Bronchial epithelial cell (primary cell): Measurements from ENCODE around the gene TMEM17. TPM values are rescaled to one million over a fixed set of nuclear protein-coding genes. Genes with fewer than 3 reads are reported as not detected.
"Not testable (repeated sequence)": the region's sequence is repeated elsewhere in the genome, so short reads cannot be mapped to it uniquely, and the experiment has no call there.

ENCODE experiments used
- DNase-seq: peaks from one replicate; pipeline ENCODE4 v3.0.0-alpha.2; 2010; ENCODE audit warnings: low read depth
- FAIRE-seq: peaks from 2 replicates; lab custom pipeline; 2011; peaks lifted over from hg19 to GRCh38; lab: Jason Lieb, UNC
- H3K27me3 ChIP-seq: 2 replicates; pipeline ENCODE4 v1.5.1; 2011; ENCODE audit warnings: low read length; ENCODE audit not compliant: control insufficient read depth, insufficient read depth
- H3K36me3 ChIP-seq: 2 replicates; pipeline ENCODE4 v1.5.1; 2011; ENCODE audit warnings: low read length; ENCODE audit not compliant: control insufficient read depth, insufficient read depth
- H3K4me3 ChIP-seq: 2 replicates; pipeline ENCODE4 v1.5.1; 2011; ENCODE audit warnings: mild to moderate bottlenecking, low read depth, low read length, control low read depth
- total RNA-seq: library from RNA; depleted of rRNA; stranded (reverse); fragments of >200 nt; gene quantifications from 2 replicates; pipeline ENCODE4 v1.2.1, GENCODE V29; 2014
- TF ChIP-seq, protein P1 (sequence below): IDR thresholded peaks from 2 replicates; pipeline ENCODE4 v1.5.1; 2011; ENCODE audit warnings: mild to moderate bottlenecking, moderate library complexity, low read length, control low read depth, inconsistent platforms; ENCODE audit not compliant: insufficient read depth, severe bottlenecking

TMEM17 gene
- total RNA-seq, 1 donor from 2014 or later, result 1.1 TPM

DNA sequence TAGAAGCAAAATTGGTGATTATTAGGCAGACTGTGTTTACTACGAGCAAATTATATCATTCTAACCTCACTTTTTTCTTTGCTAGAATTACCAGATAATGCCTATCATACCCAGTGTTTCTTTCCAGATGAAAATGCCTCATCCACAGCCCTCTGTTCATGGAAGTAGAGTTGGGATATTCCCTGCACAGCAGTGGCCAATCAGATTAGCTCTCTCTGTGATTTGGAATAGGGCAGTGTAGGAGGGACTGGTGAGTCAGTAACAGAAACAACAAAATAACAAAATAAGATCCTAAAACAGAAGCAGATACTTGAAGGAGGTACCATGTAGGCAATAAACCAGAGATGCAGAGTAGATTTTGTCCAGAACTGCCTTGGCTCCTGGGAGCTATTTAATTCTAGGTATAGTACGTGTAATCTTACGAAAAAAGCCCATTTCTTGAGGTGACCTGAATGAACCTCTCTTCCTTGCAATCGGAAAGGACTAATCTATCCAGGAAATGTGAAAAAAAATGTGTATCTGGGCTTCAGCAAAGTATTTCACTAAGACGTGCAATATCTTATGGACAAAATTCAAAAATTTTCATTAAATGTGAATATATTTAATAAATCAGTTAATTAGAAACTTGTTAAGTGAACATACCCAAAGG, 18.4 kb upstream of the TMEM17 start:
- Histone ChIP-seq H3K27me3 (no peaks in the 10 kb centered on the region), H3K36me3 (no peaks in the 10 kb centered on the region), H3K4me3 (no peak overlapping the region)
- DNase-seq (no peak), FAIRE-seq (no peak)
- TF ChIP-seq, protein P1, sequence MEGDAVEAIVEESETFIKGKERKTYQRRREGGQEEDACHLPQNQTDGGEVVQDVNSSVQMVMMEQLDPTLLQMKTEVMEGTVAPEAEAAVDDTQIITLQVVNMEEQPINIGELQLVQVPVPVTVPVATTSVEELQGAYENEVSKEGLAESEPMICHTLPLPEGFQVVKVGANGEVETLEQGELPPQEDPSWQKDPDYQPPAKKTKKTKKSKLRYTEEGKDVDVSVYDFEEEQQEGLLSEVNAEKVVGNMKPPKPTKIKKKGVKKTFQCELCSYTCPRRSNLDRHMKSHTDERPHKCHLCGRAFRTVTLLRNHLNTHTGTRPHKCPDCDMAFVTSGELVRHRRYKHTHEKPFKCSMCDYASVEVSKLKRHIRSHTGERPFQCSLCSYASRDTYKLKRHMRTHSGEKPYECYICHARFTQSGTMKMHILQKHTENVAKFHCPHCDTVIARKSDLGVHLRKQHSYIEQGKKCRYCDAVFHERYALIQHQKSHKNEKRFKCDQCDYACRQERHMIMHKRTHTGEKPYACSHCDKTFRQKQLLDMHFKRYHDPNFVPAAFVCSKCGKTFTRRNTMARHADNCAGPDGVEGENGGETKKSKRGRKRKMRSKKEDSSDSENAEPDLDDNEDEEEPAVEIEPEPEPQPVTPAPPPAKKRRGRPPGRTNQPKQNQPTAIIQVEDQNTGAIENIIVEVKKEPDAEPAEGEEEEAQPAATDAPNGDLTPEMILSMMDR, result no peak

- not testable (repeated sequence) for H3K4me3 ChIP-seq, DNase-seq, FAIRE-seq, H3K27me3 ChIP-seq, H3K36me3 ChIP-seq
Measured at GRCh38 chr2:62521061-62521460, 15.1 kb upstream of the TMEM17 start.

- no peak for DNase-seq
- FAIRE-seq, result no peak
- H3K36me3 ChIP-seq, result no peaks in the 10 kb centered on the region
- H3K4me3 ChIP-seq, result no peak overlapping the region
- TF ChIP-seq, protein P1, result no peak
- no peaks in the 10 kb centered on the region for H3K27me3 ChIP-seq
Measured at GRCh38 chr2:62512384-62512783, 6.4 kb upstream of the TMEM17 start.

- Histone ChIP-seq H3K36me3 (no peaks in the 10 kb centered on the region), H3K27me3 (no peaks in the 10 kb centered on the region), H3K4me3 (no peak overlapping the region)
- FAIRE-seq, result no peak
- no peak for DNase-seq
- TF ChIP-seq, protein P1, result no peak
Measured at GRCh38 chr2:62511636-62512035, 5.6 kb upstream of the TMEM17 start.

- TF ChIP-seq, protein P1, result no peak
- Histone ChIP-seq H3K27me3 (no peaks in the 10 kb centered on the region), H3K4me3 (peak overlapping the region; percentile 84), H3K36me3 (no peaks in the 10 kb centered on the region)
- no peak for FAIRE-seq
- peak; percentile 57 for DNase-seq
Measured at GRCh38 chr2:62506421-62506750, 391 bp upstream of the TMEM17 start.

DNA sequence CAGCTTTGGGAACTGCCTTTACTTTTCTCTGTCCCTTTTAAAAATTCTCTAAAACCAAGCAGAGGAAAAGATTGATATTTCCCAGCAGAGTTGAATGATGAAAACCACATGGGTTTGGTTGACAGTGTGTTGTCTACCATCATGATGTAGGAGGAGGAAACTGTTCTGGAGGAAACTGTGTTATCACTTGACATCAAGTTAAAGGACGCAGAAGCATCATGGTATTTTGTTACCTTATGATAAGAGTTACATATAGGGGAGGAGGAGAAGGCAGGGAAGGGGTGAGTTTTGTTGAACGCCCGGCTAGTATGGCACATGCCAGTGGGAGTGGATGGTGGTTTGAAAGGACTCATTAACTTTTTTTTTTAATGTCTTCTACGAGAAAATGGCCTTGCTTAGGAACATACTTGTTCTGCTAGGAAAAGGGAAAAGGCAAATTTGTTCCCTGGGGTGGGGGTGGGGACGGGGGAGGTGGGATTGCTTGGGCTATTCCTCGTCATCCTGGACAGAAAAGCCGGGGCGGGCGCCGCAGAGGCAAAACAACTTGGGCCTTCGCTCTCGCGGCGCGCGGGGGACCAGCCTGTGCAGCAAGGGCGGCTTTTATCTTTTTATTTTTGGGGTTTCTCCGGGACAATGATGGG, 766 bp downstream of the TMEM17 start:
- Histone ChIP-seq H3K4me3 (peak overlapping the region; percentile 84), H3K27me3 (no peaks in the 10 kb centered on the region), H3K36me3 (no peaks in the 10 kb centered on the region)
- TF ChIP-seq, protein P1, result no peak
- no peak for FAIRE-seq
- DNase-seq, result no peak
